ENCODE data around the gene FAM219B. TPM values are rescaled to one million over a fixed set of nuclear protein-coding genes. Genes with fewer than 3 reads are reported as not detected.
A peak's percentile ranks its signal among the peaks of the same experiment; 100 is the strongest.

The FAM219B gene
- 10 to 100 TPM; 18.2 to 33.8 (median 21.2) TPM for total RNA-seq
- 10 to 100 TPM; 19.3 to 27.6 TPM for polyA plus RNA-seq

GRCh38 chr15:74906450-74907162, at the start of gene FAM219B:
Gene FAM219B, minus strand, starts transcription at chr15:74906851. Its CDS starts 51 bp downstream, at chr15:74906800.
- ATAC-seq (peak; percentile 96 to 99 (median 98)), FAIRE-seq (no peak), DNase-seq (peak; percentile 88 to 98 (median 93))
- Histone ChIP-seq H3K36me3 (peaks cover 0 to 15% (median 0%) of the 10 kb centered on the region in 3 donors), H3K9me3 (no peaks in the 10 kb centered on the region), H3K27me3 (no peaks in the 10 kb centered on the region), H3K4me1 (peaks cover 0 to 21% (median 8%) of the 10 kb centered on the region in 3 donors), H3K27ac (peak within 1 kb of the TSS; percentile 58 to 89 (median 81)), H3K4me3 (peak within 1 kb of the TSS; percentile 62 to 94 (median 71))
- TF ChIP-seq, protein P1, sequence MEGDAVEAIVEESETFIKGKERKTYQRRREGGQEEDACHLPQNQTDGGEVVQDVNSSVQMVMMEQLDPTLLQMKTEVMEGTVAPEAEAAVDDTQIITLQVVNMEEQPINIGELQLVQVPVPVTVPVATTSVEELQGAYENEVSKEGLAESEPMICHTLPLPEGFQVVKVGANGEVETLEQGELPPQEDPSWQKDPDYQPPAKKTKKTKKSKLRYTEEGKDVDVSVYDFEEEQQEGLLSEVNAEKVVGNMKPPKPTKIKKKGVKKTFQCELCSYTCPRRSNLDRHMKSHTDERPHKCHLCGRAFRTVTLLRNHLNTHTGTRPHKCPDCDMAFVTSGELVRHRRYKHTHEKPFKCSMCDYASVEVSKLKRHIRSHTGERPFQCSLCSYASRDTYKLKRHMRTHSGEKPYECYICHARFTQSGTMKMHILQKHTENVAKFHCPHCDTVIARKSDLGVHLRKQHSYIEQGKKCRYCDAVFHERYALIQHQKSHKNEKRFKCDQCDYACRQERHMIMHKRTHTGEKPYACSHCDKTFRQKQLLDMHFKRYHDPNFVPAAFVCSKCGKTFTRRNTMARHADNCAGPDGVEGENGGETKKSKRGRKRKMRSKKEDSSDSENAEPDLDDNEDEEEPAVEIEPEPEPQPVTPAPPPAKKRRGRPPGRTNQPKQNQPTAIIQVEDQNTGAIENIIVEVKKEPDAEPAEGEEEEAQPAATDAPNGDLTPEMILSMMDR (IDR thresholded peaks at IDR 0.05), result no peak
- 0% methylated on average over 67 to 74 of the region's 74 CpGs for WGBS, 2 donors
- intact Hi-C loops (cut with DNase I), result no loop called here

GRCh38 chr15:74955796-74956647, 49.4 kb upstream of the FAM219B start:
- no peaks in the 10 kb centered on the region for H3K36me3 ChIP-seq
- DNase-seq, result peak; percentile 73 to 91 (median 82)
- no peaks in the 10 kb centered on the region for H3K27me3 ChIP-seq
- peak; percentile 55 to 75 (median 62) for ATAC-seq
- H3K4me3 ChIP-seq, result peak overlapping the region; percentile 59 to 80 (median 70)
- H3K4me1 ChIP-seq, result peaks cover 5 to 16% (median 12%) of the 10 kb centered on the region in 3 donors
- TF ChIP-seq, protein P1 (IDR thresholded peaks at IDR 0.05), result peak in 2 of 4 donors; percentile 16 to 17
- FAIRE-seq, result no peak
- 14 to 17% methylated on average over 88 of the region's 88 CpGs for WGBS, 2 donors
- no peaks in the 10 kb centered on the region for H3K9me3 ChIP-seq
- H3K27ac ChIP-seq, result peak overlapping the region; percentile 65 to 91 (median 79)
- intact Hi-C loops (cut with DNase I), result loop anchor here in 2 of 3 donors (10.0 kb wide), 2 partner anchors 249 to 321 kb away; partner anchors contain the start of gene C15orf39 (in 1 of the 2)

- H3K4me3 ChIP-seq, result peak overlapping the region in 2 of 4 donors; percentile 71 to 80
- no peak for FAIRE-seq
- 83 to 85% methylated on average over 8 of the region's 8 CpGs for WGBS, 2 donors
These were observed 48.4 kb upstream of the FAM219B start for GRCh38 chr15:74955017-74955416.

DNA sequence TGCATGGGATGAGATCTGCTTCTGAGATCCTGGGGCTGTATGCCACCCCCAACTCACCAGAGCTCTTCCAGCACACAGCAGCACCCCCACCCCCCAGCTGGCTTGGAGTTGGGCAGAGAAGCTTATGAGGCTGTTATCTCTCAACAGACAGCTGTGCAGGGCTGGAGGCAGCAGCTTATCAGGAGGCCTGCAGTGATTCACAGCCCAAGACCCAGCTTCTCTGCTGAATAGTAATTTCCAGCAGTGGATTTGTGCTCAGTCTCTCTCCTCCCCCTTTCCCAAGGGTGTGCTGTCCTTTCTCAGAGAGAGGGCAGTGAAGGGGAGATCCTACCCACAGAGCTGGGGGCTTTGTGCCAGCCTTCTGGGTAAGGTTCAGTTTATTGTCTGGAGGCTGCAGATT, 47.9 kb upstream of the FAM219B start:
- Histone ChIP-seq H3K36me3 (no peaks in the 10 kb centered on the region), H3K9me3 (no peaks in the 10 kb centered on the region), H3K27ac (no peak overlapping the region), H3K27me3 (no peaks in the 10 kb centered on the region), H3K4me3 (no peak overlapping the region), H3K4me1 (peaks cover 5 to 16% (median 12%) of the 10 kb centered on the region in 3 donors)
- intact Hi-C loops (cut with DNase I), result loop anchor here (5.0 to 10.0 kb wide), 3 partner anchors 182 to 320 kb away; partner anchors contain the start of gene C15orf39 (in 1 of the 3)
- TF ChIP-seq, protein P1 (IDR thresholded peaks at IDR 0.05), result no peak
- DNase-seq, result no peak
- no peak for FAIRE-seq
- ATAC-seq, result no peak

More at GRCh38 chr15:74955017-74955416, 48.4 kb upstream of the FAM219B start:
- Histone ChIP-seq H3K4me1 (peaks cover 5 to 16% (median 12%) of the 10 kb centered on the region in 3 donors), H3K27ac (no peak overlapping the region), H3K36me3 (no peaks in the 10 kb centered on the region), H3K9me3 (no peaks in the 10 kb centered on the region), H3K27me3 (no peaks in the 10 kb centered on the region)
- intact Hi-C loops (cut with DNase I), result loop anchor here in 2 of 3 donors (10.0 kb wide), 2 partner anchors 250 to 320 kb away; partner anchors contain the start of gene C15orf39 (in 1 of the 2)
- TF ChIP-seq, protein P1 (IDR thresholded peaks at IDR 0.05), result no peak
- DNase-seq, result peak in 1 of 6 donors; percentile 18
- no peak for ATAC-seq
